ENCODE measurements around the gene TNNI3K. TPM values are rescaled to one million over a fixed set of nuclear protein-coding genes. Genes with fewer than 3 reads are reported as not detected.

The TNNI3K gene
- total RNA-seq, 4 donors from 2014 or later, result 0.73 to 2.0 TPM; not detected in 2

DNA sequence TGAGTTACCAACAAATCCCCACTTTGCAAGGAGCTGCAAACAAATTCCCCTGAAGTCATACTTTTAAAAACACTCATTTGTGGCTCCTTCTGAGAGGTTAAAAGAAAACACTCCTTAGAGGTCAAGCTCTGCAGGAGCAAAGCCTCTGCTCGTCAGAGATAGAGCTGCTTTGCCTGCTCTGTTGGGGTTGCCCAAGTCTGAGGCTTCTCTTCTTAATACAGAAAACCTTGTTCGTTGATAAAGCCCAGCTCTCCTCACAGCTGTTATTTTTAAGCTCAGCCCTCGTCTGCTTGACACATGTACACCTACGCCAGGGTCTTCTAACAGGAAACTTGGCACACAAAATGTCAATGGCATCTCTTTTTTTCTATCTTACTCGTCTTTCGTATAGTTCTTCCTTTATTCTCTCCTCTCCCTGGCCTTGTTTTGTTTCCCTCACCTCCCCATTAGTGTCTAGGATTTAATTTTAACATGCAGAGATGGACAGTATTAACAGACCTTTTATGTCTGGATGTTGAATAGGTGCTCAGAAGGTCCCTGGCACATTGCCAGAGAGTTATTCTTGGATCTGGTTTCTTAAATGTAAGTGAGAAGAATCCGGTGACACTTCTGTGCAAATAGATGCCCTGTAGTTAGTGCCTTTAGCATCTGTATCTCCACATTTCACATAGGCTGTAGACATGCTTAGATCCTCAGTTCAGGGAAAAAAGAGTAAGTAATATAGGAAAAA is 191.2 kb downstream of the TNNI3K start:
- no peak overlapping the region for H3K4me3 ChIP-seq (replicated peaks in 1 of 3)
- no peaks in the 10 kb centered on the region for H3K27me3 ChIP-seq
- intact Hi-C loops (cut with DNase I), result no loop called here
- no peaks in the 10 kb centered on the region for H3K36me3 ChIP-seq
- no peaks in the 10 kb centered on the region for H3K9me3 ChIP-seq
- WGBS, 2 donors, result 46 to 48% methylated on average over 7 of the region's 7 CpGs
- DNase-seq, result peak in 1 of 2 donors; percentile 3
- H3K4me1 ChIP-seq, result peaks cover 0 to 4% of the 10 kb centered on the region in 2 donors
- TF ChIP-seq CTCF (IDR thresholded peaks at IDR 0.05) (no peak), POLR2A (IDR thresholded peaks at IDR 0.05) (no peak)
- no peak overlapping the region for H3K27ac ChIP-seq

DNA sequence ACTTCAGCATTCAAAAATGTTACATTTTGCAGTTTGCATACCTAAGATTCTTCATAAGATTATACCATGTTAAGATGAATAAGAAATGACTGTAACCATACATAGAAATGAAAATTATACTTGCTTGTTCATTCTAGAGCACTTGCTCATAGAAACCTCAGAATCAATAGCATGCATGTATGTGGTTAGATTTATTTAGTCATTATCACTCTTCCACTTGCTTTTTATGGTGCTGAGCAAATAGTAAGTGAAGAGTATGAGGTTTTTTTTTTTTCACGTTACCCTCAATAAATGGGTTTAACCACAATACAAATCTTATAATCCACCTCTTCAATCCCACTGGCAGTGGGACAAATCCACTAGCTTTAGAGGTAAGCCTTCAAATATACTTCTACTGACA is 192.5 kb downstream of the TNNI3K start:
- TF ChIP-seq POLR2A (IDR thresholded peaks at IDR 0.05), result no peak
- TF ChIP-seq CTCF (IDR thresholded peaks at IDR 0.05), result no peak
- 93 to 100% methylated on average over 1 of the region's 1 CpG for whole genome bisulfite sequencing, 2 donors
- Histone ChIP-seq H3K27me3 (no peaks in the 10 kb centered on the region), H3K9me3 (no peaks in the 10 kb centered on the region), H3K4me3 (replicated peaks in 1 of 3) (no peak overlapping the region), H3K4me1 (peaks cover 0 to 4% of the 10 kb centered on the region in 2 donors), H3K27ac (no peak overlapping the region), H3K36me3 (no peaks in the 10 kb centered on the region)
- DNase-seq, result no peak
- intact Hi-C loops (cut with DNase I), result no loop called here

DNA sequence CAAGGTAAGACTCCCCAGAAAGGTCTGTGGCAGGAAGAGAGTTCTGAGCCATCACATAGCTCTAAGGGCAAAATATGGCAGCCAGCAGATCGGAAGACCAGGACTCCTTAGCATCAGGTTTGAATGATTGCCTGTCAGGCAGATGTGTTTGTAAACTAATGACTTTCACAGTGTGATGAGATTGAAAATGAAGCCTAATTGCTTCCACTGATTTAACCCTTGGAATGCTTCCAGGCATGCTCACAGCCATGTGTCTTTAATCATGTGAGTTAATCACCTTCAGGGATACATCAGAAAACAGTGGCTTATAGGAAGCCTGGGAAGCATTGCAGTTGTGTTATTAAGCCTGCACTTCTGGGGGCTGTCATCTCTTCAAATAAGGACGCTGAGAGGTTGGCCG is 194.4 kb downstream of the TNNI3K start:
- TF ChIP-seq CTCF (IDR thresholded peaks at IDR 0.05), result no peak
- TF ChIP-seq POLR2A (IDR thresholded peaks at IDR 0.05), result no peak
- no peak overlapping the region for H3K4me3 ChIP-seq (replicated peaks in 1 of 3)
- intact Hi-C loops (cut with DNase I), result no loop called here
- H3K9me3 ChIP-seq, result no peaks in the 10 kb centered on the region
- no peak for DNase-seq
- H3K27ac ChIP-seq, result no peak overlapping the region
- 68 to 87% methylated on average over 3 of the region's 3 CpGs for WGBS, 2 donors
- no peaks in the 10 kb centered on the region for H3K36me3 ChIP-seq
- H3K4me1 ChIP-seq, result peaks cover 0 to 4% of the 10 kb centered on the region in 2 donors
- no peaks in the 10 kb centered on the region for H3K27me3 ChIP-seq

- 83 to 89% methylated on average over 4 of the region's 4 CpGs for WGBS, 2 donors
Observed at GRCh38 chr1:74430342-74430934, 195.3 kb downstream of the TNNI3K start.

More at GRCh38 chr1:74430342-74430934, 195.3 kb downstream of the TNNI3K start:
- no peak overlapping the region for H3K4me3 ChIP-seq (replicated peaks in 1 of 3)
- intact Hi-C loops (cut with DNase I), result no loop called here
- TF ChIP-seq POLR2A (IDR thresholded peaks at IDR 0.05) (no peak), CTCF (IDR thresholded peaks at IDR 0.05) (no peak)
- no peak overlapping the region for H3K27ac ChIP-seq
- H3K4me1 ChIP-seq, result peaks cover 0 to 4% of the 10 kb centered on the region in 2 donors
- no peaks in the 10 kb centered on the region for H3K27me3 ChIP-seq
- no peaks in the 10 kb centered on the region for H3K9me3 ChIP-seq
- H3K36me3 ChIP-seq, result no peaks in the 10 kb centered on the region
- no peak for DNase-seq

Measured in thyroid gland (tissue), 4 donors.